Measurements from ENCODE around the gene INS. TPM values are rescaled to one million over a fixed set of nuclear protein-coding genes. Genes with fewer than 3 reads are reported as not detected.

Gene INS
- total and polyA plus RNA-seq, 2 of the 8 experiments (the other 6 are each of a cell fraction or from before 2014, with no cell fraction given): not detected

- TF ChIP-seq POLR2AphosphoS5 (IDR thresholded peaks at IDR 0.05; ENCODE audit: low read depth, low read length): no peak
- TF ChIP-seq, protein P1, sequence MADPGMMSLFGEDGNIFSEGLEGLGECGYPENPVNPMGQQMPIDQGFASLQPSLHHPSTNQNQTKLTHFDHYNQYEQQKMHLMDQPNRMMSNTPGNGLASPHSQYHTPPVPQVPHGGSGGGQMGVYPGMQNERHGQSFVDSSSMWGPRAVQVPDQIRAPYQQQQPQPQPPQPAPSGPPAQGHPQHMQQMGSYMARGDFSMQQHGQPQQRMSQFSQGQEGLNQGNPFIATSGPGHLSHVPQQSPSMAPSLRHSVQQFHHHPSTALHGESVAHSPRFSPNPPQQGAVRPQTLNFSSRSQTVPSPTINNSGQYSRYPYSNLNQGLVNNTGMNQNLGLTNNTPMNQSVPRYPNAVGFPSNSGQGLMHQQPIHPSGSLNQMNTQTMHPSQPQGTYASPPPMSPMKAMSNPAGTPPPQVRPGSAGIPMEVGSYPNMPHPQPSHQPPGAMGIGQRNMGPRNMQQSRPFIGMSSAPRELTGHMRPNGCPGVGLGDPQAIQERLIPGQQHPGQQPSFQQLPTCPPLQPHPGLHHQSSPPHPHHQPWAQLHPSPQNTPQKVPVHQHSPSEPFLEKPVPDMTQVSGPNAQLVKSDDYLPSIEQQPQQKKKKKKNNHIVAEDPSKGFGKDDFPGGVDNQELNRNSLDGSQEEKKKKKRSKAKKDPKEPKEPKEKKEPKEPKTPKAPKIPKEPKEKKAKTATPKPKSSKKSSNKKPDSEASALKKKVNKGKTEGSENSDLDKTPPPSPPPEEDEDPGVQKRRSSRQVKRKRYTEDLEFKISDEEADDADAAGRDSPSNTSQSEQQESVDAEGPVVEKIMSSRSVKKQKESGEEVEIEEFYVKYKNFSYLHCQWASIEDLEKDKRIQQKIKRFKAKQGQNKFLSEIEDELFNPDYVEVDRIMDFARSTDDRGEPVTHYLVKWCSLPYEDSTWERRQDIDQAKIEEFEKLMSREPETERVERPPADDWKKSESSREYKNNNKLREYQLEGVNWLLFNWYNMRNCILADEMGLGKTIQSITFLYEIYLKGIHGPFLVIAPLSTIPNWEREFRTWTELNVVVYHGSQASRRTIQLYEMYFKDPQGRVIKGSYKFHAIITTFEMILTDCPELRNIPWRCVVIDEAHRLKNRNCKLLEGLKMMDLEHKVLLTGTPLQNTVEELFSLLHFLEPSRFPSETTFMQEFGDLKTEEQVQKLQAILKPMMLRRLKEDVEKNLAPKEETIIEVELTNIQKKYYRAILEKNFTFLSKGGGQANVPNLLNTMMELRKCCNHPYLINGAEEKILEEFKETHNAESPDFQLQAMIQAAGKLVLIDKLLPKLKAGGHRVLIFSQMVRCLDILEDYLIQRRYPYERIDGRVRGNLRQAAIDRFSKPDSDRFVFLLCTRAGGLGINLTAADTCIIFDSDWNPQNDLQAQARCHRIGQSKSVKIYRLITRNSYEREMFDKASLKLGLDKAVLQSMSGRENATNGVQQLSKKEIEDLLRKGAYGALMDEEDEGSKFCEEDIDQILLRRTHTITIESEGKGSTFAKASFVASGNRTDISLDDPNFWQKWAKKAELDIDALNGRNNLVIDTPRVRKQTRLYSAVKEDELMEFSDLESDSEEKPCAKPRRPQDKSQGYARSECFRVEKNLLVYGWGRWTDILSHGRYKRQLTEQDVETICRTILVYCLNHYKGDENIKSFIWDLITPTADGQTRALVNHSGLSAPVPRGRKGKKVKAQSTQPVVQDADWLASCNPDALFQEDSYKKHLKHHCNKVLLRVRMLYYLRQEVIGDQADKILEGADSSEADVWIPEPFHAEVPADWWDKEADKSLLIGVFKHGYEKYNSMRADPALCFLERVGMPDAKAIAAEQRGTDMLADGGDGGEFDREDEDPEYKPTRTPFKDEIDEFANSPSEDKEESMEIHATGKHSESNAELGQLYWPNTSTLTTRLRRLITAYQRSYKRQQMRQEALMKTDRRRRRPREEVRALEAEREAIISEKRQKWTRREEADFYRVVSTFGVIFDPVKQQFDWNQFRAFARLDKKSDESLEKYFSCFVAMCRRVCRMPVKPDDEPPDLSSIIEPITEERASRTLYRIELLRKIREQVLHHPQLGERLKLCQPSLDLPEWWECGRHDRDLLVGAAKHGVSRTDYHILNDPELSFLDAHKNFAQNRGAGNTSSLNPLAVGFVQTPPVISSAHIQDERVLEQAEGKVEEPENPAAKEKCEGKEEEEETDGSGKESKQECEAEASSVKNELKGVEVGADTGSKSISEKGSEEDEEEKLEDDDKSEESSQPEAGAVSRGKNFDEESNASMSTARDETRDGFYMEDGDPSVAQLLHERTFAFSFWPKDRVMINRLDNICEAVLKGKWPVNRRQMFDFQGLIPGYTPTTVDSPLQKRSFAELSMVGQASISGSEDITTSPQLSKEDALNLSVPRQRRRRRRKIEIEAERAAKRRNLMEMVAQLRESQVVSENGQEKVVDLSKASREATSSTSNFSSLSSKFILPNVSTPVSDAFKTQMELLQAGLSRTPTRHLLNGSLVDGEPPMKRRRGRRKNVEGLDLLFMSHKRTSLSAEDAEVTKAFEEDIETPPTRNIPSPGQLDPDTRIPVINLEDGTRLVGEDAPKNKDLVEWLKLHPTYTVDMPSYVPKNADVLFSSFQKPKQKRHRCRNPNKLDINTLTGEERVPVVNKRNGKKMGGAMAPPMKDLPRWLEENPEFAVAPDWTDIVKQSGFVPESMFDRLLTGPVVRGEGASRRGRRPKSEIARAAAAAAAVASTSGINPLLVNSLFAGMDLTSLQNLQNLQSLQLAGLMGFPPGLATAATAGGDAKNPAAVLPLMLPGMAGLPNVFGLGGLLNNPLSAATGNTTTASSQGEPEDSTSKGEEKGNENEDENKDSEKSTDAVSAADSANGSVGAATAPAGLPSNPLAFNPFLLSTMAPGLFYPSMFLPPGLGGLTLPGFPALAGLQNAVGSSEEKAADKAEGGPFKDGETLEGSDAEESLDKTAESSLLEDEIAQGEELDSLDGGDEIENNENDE (IDR thresholded peaks at IDR 0.05; ENCODE audit: insufficient replicate concordance, low read length): no peak
Measured at GRCh38 chr11:2196970-2197770, 36.2 kb upstream of the INS start (continued).

Data from H1 (cell line).